Measurements from ENCODE around the gene POR.

Gene POR

DNA sequence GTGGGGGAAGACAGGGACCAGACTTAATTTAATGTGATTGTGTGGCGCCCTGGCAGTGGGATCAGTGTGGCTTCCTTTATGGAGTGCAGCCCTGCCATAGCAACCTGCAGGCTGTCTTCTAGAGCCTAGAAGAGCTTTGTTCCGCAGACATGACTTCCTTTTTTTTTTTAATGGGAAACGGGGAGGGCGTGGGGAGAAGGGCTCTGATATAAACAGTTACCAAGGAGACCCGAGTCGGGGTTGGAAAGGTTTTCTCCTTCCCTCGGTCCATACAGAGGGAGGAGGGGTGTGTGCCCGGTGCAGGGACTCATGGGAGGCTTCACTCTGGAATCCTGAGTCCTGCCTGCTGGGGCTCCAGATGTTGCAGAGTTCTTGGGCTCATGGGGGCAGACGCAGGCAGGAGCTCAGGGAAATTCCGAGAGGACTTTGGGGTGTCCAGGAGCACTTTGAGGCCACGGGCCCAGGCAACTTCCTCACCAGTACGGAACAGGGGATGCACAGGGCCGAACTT, 52.6 kb downstream of the POR start:
- POLR2A ChIA-PET, result no interaction called here
- TF ChIP-seq, protein P1, sequence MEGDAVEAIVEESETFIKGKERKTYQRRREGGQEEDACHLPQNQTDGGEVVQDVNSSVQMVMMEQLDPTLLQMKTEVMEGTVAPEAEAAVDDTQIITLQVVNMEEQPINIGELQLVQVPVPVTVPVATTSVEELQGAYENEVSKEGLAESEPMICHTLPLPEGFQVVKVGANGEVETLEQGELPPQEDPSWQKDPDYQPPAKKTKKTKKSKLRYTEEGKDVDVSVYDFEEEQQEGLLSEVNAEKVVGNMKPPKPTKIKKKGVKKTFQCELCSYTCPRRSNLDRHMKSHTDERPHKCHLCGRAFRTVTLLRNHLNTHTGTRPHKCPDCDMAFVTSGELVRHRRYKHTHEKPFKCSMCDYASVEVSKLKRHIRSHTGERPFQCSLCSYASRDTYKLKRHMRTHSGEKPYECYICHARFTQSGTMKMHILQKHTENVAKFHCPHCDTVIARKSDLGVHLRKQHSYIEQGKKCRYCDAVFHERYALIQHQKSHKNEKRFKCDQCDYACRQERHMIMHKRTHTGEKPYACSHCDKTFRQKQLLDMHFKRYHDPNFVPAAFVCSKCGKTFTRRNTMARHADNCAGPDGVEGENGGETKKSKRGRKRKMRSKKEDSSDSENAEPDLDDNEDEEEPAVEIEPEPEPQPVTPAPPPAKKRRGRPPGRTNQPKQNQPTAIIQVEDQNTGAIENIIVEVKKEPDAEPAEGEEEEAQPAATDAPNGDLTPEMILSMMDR (IDR thresholded peaks at IDR 0.05; ENCODE audit: insufficient read depth, low read length, missing control alignments), result no peak
- CTCF ChIA-PET, result interaction anchor here (1.0 kb wide), 1 partner anchor 101 kb away, joined by 3 read pairs; no protein-coding TSS in a partner anchor
- H3K4me3 ChIP-seq (ENCODE audit: low read depth, low read length), result no peak overlapping the region
- no peak for DNase-seq (ENCODE audit: low read depth, low spot score)

DNA sequence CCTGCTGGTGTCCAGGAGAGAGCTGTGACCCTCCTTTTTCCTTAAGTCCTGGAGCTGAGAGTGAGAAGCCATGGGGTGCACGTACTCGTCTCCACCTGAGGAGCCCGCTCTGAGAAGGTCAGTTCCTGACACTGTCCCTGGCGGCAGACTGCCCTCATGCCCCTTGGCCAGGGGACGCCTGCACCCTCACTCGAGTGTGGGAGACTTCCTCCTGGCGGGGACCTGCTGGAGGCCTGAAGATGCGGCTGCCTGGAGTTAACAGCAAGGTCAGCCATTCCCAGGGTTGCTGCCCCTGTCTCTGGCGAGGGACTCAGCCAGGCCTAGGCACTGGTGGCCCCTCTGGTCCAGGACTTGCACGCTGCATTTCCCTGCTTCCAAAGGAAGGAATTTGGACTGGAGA, 53.1 kb downstream of the POR start:
- TF ChIP-seq, protein P1 (IDR thresholded peaks at IDR 0.05; ENCODE audit: insufficient read depth, low read length, missing control alignments), result no peak
- POLR2A ChIA-PET, result no interaction called here
- DNase-seq (ENCODE audit: low read depth, low spot score), result no peak
- no peak overlapping the region for H3K4me3 ChIP-seq (ENCODE audit: low read depth, low read length)
- CTCF ChIA-PET, result interaction anchor here (1.0 kb wide), 1 partner anchor 102 kb away, joined by 3 read pairs; no protein-coding TSS in a partner anchor

DNA sequence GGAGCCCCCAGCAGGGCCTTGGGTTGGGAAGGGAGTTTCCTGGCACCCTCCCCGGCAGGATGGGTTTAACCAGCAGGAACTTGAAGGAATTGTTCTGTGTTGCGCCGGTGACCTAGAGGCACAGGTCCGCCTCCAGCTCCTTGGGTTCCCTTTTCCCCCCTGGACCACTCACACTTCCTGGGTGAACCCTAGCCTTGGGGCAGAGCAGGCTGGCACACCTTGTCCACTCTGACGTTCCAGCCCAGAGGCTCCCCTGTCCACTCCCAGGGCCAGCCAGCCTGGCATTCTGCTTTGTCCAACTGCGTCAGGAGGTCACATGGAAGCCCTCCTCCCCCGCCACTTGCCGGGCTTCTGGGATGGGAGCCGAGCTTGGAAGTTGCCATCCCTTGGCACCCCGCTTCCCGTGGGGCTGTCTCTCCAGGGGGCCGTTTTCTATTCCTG, 53.6 kb downstream of the POR start:
- ChIA-PET POLR2A (no interaction called here), CTCF (no interaction called here)
- TF ChIP-seq, protein P1 (IDR thresholded peaks at IDR 0.05; ENCODE audit: insufficient read depth, low read length, missing control alignments), result no peak
- H3K4me3 ChIP-seq (ENCODE audit: low read depth, low read length), result no peak overlapping the region
- DNase-seq (ENCODE audit: low read depth, low spot score), result no peak

GRCh38 chr7:75969182-75969581, 54.2 kb downstream of the POR start:
- H3K4me3 ChIP-seq (ENCODE audit: low read depth, low read length), result no peak overlapping the region
- POLR2A ChIA-PET, result no interaction called here
- TF ChIP-seq, protein P1 (IDR thresholded peaks at IDR 0.05; ENCODE audit: insufficient read depth, low read length, missing control alignments), result no peak
- DNase-seq (ENCODE audit: low read depth, low spot score), result no peak
- CTCF ChIA-PET, result no interaction called here

GRCh38 chr7:75969704-75970498, 54.9 kb downstream of the POR start:
- ChIA-PET POLR2A (no interaction called here), CTCF (interaction anchor here (1.0 kb wide), 1 partner anchor 104 kb away, joined by 3 read pairs; no protein-coding TSS in a partner anchor)
- H3K4me3 ChIP-seq (ENCODE audit: low read depth, low read length), result no peak overlapping the region
- DNase-seq (ENCODE audit: low read depth, low spot score), result no peak
- TF ChIP-seq, protein P1 (IDR thresholded peaks at IDR 0.05; ENCODE audit: insufficient read depth, low read length, missing control alignments), result no peak

- DNase-seq (ENCODE audit: low read depth, low spot score), result no peak
- CTCF ChIA-PET, result no interaction called here
- POLR2A ChIA-PET, result no interaction called here
Observed at GRCh38 chr7:75971309-75971960, 56.5 kb downstream of the POR start.

More at GRCh38 chr7:75971309-75971960, 56.5 kb downstream of the POR start:
- H3K4me3 ChIP-seq (ENCODE audit: low read depth, low read length), result no peak overlapping the region
- TF ChIP-seq, protein P1 (IDR thresholded peaks at IDR 0.05; ENCODE audit: insufficient read depth, low read length, missing control alignments), result no peak

Data from AG04449 (cell line).